ENCODE measurements around the gene LRP1.
"Not testable (repeated sequence)": the region's sequence is repeated elsewhere in the genome, so short reads cannot be mapped to it uniquely, and the experiment has no call there.

The LRP1 gene

GRCh38 chr12:57116580-57117281, 11.6 kb upstream of the LRP1 start:
- no peak overlapping the region for H3K4me3 ChIP-seq (ENCODE audit: low read depth, low read length)
- TF ChIP-seq, protein P1, sequence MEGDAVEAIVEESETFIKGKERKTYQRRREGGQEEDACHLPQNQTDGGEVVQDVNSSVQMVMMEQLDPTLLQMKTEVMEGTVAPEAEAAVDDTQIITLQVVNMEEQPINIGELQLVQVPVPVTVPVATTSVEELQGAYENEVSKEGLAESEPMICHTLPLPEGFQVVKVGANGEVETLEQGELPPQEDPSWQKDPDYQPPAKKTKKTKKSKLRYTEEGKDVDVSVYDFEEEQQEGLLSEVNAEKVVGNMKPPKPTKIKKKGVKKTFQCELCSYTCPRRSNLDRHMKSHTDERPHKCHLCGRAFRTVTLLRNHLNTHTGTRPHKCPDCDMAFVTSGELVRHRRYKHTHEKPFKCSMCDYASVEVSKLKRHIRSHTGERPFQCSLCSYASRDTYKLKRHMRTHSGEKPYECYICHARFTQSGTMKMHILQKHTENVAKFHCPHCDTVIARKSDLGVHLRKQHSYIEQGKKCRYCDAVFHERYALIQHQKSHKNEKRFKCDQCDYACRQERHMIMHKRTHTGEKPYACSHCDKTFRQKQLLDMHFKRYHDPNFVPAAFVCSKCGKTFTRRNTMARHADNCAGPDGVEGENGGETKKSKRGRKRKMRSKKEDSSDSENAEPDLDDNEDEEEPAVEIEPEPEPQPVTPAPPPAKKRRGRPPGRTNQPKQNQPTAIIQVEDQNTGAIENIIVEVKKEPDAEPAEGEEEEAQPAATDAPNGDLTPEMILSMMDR (IDR thresholded peaks at IDR 0.05; ENCODE audit: low read depth, low read length) = no peak
- no peak for TF ChIP-seq POLR2A (IDR thresholded peaks at IDR 0.05; ENCODE audit: extremely low read depth, insufficient read length)
- TF ChIP-seq MYC (IDR thresholded peaks at IDR 0.05; ENCODE audit: low read depth, low read length) = no peak
- TF ChIP-seq MAX (IDR thresholded peaks at IDR 0.05; ENCODE audit: low read depth, low read length) = no peak
- DNase-seq (ENCODE audit: low read depth) = no peak

GRCh38 chr12:57118711-57119271, 9.5 kb upstream of the LRP1 start:
- DNase-seq (ENCODE audit: low read depth) = peak; percentile 59
- H3K4me3 ChIP-seq (ENCODE audit: low read depth, low read length) = no peak overlapping the region
- TF ChIP-seq, protein P1 (IDR thresholded peaks at IDR 0.05; ENCODE audit: low read depth, low read length) = no peak
- TF ChIP-seq MAX (IDR thresholded peaks at IDR 0.05; ENCODE audit: low read depth, low read length) = no peak
- TF ChIP-seq MYC (IDR thresholded peaks at IDR 0.05; ENCODE audit: low read depth, low read length) = no peak
- TF ChIP-seq POLR2A (IDR thresholded peaks at IDR 0.05; ENCODE audit: extremely low read depth, insufficient read length) = no peak

- H3K4me3 ChIP-seq (ENCODE audit: low read depth, low read length) = no peak overlapping the region
- DNase-seq (ENCODE audit: low read depth) = no peak
- no peak for TF ChIP-seq MYC (IDR thresholded peaks at IDR 0.05; ENCODE audit: low read depth, low read length)
- no peak for TF ChIP-seq MAX (IDR thresholded peaks at IDR 0.05; ENCODE audit: low read depth, low read length)
- TF ChIP-seq, protein P1 (IDR thresholded peaks at IDR 0.05; ENCODE audit: low read depth, low read length) = no peak
- TF ChIP-seq POLR2A (IDR thresholded peaks at IDR 0.05; ENCODE audit: extremely low read depth, insufficient read length) = no peak
These were observed 8.8 kb upstream of the LRP1 start for GRCh38 chr12:57119294-57120085.

DNA sequence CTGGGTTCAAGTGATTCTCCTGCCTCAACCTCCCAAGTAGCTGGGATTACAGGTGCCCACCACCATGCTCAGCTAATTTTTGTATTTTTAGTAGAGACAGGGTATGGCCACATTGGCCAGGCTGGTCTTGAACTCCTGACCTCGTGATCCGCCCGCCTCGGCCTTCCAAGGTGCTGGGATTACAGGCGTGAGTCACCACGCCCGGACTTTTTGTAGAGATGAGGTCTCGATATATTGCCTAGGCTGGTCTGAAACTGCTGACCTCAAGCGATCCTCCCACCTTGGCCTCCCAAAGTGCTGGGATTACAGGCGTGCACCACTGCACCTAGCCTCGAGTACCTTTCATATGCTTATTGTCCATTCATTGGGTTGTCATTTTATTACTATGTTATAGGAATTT, 7.6 kb upstream of the LRP1 start:
- not testable (repeated sequence) for DNase-seq (ENCODE audit: low read depth); H3K4me3 ChIP-seq (ENCODE audit: low read depth, low read length)

DNA sequence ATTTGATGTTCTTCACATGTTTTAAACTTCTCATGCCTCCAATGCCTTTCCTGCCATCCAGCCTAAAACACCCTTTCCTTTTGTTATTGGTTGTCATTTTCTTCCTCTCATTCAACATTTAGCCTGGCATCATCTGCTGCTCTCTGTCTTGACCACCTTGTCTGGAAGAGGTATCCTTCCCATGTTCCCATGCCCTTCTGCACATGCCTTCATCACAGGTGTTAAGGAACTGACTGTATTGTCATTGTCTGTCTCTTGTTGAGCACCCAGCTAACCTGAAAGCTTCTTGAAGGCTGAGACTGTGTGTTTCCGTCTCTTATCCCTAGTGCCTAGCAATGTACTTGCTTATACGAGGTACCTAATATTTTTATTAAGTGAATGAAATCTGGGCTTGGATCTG, 4.5 kb upstream of the LRP1 start:
- TF ChIP-seq, protein P1 (IDR thresholded peaks at IDR 0.05; ENCODE audit: low read depth, low read length) = no peak
- TF ChIP-seq MAX (IDR thresholded peaks at IDR 0.05; ENCODE audit: low read depth, low read length) = no peak
- no peak for TF ChIP-seq POLR2A (IDR thresholded peaks at IDR 0.05; ENCODE audit: extremely low read depth, insufficient read length)
- TF ChIP-seq MYC (IDR thresholded peaks at IDR 0.05; ENCODE audit: low read depth, low read length) = no peak
- no peak overlapping the region for H3K4me3 ChIP-seq (ENCODE audit: low read depth, low read length)
- no peak for DNase-seq (ENCODE audit: low read depth)

DNA sequence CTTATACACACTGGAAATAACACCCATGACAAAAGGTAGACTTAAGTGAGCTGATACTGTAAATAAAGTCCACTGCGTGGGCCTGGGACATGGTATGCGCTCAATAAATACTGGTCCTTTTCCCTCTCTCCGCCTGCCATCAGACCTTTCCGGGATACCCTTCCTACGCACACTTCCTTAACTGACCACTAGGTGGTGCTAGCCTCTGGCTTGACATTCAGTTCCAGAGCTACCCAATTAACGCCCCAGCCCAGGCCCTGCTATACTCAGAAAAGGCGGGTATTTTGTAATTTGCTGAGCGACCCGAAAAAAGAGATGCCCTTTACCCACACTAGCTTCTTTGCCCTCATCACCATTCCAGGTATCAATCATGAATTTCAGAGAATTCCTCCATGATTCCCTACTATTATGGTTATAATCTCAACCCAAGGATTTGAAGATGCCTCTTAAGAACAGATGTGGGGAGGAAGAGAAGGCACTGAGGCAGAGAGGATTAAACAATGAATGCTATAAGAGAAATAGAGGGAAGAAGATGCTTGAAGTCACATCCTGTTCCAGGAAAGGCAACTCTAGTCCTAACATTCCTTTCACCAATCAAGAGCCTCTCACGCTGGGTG, 3.9 kb upstream of the LRP1 start:
- peak; percentile 81 for DNase-seq (ENCODE audit: low read depth)
- H3K4me3 ChIP-seq (ENCODE audit: low read depth, low read length) = no peak overlapping the region
- TF ChIP-seq, protein P1 (IDR thresholded peaks at IDR 0.05; ENCODE audit: low read depth, low read length) = peak; percentile 95
- no peak for TF ChIP-seq MAX (IDR thresholded peaks at IDR 0.05; ENCODE audit: low read depth, low read length)
